Measurements from ENCODE around the gene LCE3C. TPM values are rescaled to one million over a fixed set of nuclear protein-coding genes. Genes with fewer than 3 reads are reported as not detected.

The LCE3C gene
- polyA plus RNA-seq, 2 of the 4 experiments (the other 2 are of a cell fraction) = not detected

DNA sequence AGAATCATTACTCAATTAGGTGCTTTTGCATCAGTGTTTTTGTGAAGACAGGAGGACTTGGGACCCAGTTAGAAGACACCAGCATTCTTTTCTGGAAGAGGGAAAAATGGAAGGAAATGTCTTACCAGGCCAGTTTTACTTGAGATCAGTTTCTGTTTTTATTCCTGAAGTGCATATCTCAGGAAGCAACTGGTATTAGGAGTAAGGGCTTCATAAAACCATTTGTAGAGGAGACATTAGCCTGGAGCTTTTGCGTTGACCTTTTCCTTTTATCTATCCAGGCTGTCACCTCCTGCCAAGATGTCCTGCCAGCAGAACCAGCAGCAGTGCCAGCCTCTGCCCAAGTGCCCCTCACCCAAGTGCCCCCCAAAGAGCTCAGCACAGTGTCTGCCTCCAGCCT lies 13.5 kb downstream of the LCE3C start, which contains the start of gene LCE3B:
Gene LCE3B (plus strand): TSS at position 301 of the 400 bp plus-strand sequence. CDS start 0 bp downstream, at position 301.
- Histone ChIP-seq H3K4me1 (no peaks in the 10 kb centered on the region), H3K27ac (no peak within 1 kb of the TSS), H3K4me3 (no peak within 1 kb of the TSS), H3K4me2 (no peak within 1 kb of the TSS), H3K9me3 (no peaks in the 10 kb centered on the region)
- ChIA-PET CTCF (no interaction called here), POLR2A (no interaction called here)
- no CpG with 5 or more reads among the region's 1 CpG for WGBS (ENCODE audit: missing lambda C conversion rate)
- ATAC-seq (no peak), FAIRE-seq (no peak), DNase-seq (ENCODE audit: low read depth in 1 of 2, low spot score in 1 of 2) (no peak)
- TF ChIP-seq, protein P1, sequence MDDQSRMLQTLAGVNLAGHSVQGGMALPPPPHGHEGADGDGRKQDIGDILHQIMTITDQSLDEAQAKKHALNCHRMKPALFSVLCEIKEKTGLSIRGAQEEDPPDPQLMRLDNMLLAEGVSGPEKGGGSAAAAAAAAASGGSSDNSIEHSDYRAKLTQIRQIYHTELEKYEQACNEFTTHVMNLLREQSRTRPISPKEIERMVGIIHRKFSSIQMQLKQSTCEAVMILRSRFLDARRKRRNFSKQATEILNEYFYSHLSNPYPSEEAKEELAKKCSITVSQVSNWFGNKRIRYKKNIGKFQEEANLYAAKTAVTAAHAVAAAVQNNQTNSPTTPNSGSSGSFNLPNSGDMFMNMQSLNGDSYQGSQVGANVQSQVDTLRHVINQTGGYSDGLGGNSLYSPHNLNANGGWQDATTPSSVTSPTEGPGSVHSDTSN (IDR thresholded peaks at IDR 0.05) = no peak
- TF ChIP-seq JUNB (IDR thresholded peaks at IDR 0.05) (no peak), ELK1 (IDR thresholded peaks at IDR 0.05; ENCODE audit: low read depth, low read length) (no peak), EP300 (IDR thresholded peaks at IDR 0.05) (no peak), NR3C1 (IDR thresholded peaks at IDR 0.05) (no peak), EHMT2 (IDR thresholded peaks at IDR 0.05; ENCODE audit: low read depth) (no peak), GATA3 (IDR thresholded peaks at IDR 0.05; ENCODE audit: borderline replicate concordance) (no peak), RAD21 (conservative IDR thresholded peaks at IDR 0.05 in 1 of 2, IDR thresholded peaks at IDR 0.05 in 1 of 2) (no peak), RCOR1 (IDR thresholded peaks at IDR 0.05; ENCODE audit: low read depth, low read length) (no peak), BCL3 (IDR thresholded peaks at IDR 0.05) (no peak)

DNA sequence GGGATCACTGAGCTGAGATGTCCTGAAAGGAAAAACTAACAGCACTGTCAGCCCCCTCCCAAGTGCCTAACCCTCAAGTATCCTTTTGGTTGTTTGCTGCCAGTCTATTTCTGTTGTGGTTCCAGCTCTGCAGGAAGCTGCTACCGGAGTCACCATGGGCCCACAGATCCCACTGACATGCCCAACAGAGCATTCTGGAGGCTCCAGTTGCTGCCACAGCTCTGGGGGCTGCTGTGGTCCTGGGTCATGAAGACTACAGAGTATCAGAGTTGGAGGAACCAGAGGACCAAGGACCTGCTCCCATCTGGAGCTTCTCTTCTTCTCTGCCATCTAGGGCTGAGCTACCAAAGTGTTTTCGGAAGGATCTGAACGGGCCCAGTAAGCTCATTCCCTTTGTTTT lies 22.0 kb downstream of the LCE3C start:
- POLR2A ChIA-PET = no interaction called here
- Histone ChIP-seq H3K4me2 (no peak overlapping the region), H3K9me3 (no peaks in the 10 kb centered on the region), H3K27ac (no peak overlapping the region), H3K4me1 (no peaks in the 10 kb centered on the region), H3K4me3 (no peak overlapping the region)
- WGBS (ENCODE audit: missing lambda C conversion rate) = 41% methylated on average over 3 of the region's 3 CpGs
- CTCF ChIA-PET = interaction anchor here (1.5 kb wide), 1 partner anchor 42 kb away, joined by 3 read pairs; the partner anchor contains the start of gene LCE3D
- no peak for FAIRE-seq
- TF ChIP-seq RARB (CRISPR knock-in tag; IDR thresholded peaks at IDR 0.05) = no peak
- TF ChIP-seq JUN (IDR thresholded peaks at IDR 0.05) = no peak
- TF ChIP-seq ZSCAN20 (CRISPR knock-in tag; IDR thresholded peaks at IDR 0.05) = no peak
- TF ChIP-seq MAZ (IDR thresholded peaks at IDR 0.05; ENCODE audit: borderline replicate concordance, low read depth, low read length) = no peak
- TF ChIP-seq HOXB5 (CRISPR knock-in tag; IDR thresholded peaks at IDR 0.05) = no peak
- TF ChIP-seq, protein P2, sequence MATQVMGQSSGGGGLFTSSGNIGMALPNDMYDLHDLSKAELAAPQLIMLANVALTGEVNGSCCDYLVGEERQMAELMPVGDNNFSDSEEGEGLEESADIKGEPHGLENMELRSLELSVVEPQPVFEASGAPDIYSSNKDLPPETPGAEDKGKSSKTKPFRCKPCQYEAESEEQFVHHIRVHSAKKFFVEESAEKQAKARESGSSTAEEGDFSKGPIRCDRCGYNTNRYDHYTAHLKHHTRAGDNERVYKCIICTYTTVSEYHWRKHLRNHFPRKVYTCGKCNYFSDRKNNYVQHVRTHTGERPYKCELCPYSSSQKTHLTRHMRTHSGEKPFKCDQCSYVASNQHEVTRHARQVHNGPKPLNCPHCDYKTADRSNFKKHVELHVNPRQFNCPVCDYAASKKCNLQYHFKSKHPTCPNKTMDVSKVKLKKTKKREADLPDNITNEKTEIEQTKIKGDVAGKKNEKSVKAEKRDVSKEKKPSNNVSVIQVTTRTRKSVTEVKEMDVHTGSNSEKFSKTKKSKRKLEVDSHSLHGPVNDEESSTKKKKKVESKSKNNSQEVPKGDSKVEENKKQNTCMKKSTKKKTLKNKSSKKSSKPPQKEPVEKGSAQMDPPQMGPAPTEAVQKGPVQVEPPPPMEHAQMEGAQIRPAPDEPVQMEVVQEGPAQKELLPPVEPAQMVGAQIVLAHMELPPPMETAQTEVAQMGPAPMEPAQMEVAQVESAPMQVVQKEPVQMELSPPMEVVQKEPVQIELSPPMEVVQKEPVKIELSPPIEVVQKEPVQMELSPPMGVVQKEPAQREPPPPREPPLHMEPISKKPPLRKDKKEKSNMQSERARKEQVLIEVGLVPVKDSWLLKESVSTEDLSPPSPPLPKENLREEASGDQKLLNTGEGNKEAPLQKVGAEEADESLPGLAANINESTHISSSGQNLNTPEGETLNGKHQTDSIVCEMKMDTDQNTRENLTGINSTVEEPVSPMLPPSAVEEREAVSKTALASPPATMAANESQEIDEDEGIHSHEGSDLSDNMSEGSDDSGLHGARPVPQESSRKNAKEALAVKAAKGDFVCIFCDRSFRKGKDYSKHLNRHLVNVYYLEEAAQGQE (IDR thresholded peaks at IDR 0.05) = no peak
- TF ChIP-seq MAFK (IDR thresholded peaks at IDR 0.05; ENCODE audit: partially characterized antibody) = no peak
- TF ChIP-seq, protein P3, sequence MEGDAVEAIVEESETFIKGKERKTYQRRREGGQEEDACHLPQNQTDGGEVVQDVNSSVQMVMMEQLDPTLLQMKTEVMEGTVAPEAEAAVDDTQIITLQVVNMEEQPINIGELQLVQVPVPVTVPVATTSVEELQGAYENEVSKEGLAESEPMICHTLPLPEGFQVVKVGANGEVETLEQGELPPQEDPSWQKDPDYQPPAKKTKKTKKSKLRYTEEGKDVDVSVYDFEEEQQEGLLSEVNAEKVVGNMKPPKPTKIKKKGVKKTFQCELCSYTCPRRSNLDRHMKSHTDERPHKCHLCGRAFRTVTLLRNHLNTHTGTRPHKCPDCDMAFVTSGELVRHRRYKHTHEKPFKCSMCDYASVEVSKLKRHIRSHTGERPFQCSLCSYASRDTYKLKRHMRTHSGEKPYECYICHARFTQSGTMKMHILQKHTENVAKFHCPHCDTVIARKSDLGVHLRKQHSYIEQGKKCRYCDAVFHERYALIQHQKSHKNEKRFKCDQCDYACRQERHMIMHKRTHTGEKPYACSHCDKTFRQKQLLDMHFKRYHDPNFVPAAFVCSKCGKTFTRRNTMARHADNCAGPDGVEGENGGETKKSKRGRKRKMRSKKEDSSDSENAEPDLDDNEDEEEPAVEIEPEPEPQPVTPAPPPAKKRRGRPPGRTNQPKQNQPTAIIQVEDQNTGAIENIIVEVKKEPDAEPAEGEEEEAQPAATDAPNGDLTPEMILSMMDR (IDR thresholded peaks at IDR 0.05) = no peak
- TF ChIP-seq PHF8 (IDR thresholded peaks at IDR 0.05; ENCODE audit: borderline replicate concordance, low read depth) = no peak
- no peak for TF ChIP-seq TP53 (CRISPR knock-in tag; IDR thresholded peaks at IDR 0.05)
- no peak for TF ChIP-seq EP300 (IDR thresholded peaks at IDR 0.05)
- TF ChIP-seq MYC (IDR thresholded peaks at IDR 0.05; ENCODE audit: borderline replicate concordance, low read length) = no peak
- no peak for TF ChIP-seq TFCP2L1 (CRISPR knock-in tag; IDR thresholded peaks at IDR 0.05)
- no peak for TF ChIP-seq NFE2L2 (conservative IDR thresholded peaks at IDR 0.05; ENCODE audit: low read length)
- TF ChIP-seq, protein P4, sequence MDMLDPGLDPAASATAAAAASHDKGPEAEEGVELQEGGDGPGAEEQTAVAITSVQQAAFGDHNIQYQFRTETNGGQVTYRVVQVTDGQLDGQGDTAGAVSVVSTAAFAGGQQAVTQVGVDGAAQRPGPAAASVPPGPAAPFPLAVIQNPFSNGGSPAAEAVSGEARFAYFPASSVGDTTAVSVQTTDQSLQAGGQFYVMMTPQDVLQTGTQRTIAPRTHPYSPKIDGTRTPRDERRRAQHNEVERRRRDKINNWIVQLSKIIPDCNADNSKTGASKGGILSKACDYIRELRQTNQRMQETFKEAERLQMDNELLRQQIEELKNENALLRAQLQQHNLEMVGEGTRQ (IDR thresholded peaks at IDR 0.05) = no peak
- no peak for TF ChIP-seq ESRRA (IDR thresholded peaks at IDR 0.05; ENCODE audit: borderline replicate concordance, low read length)
- TF ChIP-seq POLR2AphosphoS2 (conservative IDR thresholded peaks at IDR 0.05; ENCODE audit: low read length) = no peak
- TF ChIP-seq, protein P5, sequence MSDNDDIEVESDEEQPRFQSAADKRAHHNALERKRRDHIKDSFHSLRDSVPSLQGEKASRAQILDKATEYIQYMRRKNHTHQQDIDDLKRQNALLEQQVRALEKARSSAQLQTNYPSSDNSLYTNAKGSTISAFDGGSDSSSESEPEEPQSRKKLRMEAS (IDR thresholded peaks at IDR 0.05) = no peak
- no peak for TF ChIP-seq SREBF2 (IDR thresholded peaks at IDR 0.05)
- no peak for DNase-seq (ENCODE audit: low read depth in 1 of 2, low spot score in 1 of 2)
- ATAC-seq = no peak

Measured in A549 (cell line).